HG03280 (cell line): ENCODE results near the gene GPX7.

Experiments used
- ATAC-seq: cut with Tn5 transposase; IDR thresholded peaks from one replicate; pipeline ENCODE4 v1.9.1; 2021; ENCODE audit warnings: mild to moderate bottlenecking, moderate library complexity; ENCODE audit not compliant: unreplicated experiment

Gene GPX7

DNA sequence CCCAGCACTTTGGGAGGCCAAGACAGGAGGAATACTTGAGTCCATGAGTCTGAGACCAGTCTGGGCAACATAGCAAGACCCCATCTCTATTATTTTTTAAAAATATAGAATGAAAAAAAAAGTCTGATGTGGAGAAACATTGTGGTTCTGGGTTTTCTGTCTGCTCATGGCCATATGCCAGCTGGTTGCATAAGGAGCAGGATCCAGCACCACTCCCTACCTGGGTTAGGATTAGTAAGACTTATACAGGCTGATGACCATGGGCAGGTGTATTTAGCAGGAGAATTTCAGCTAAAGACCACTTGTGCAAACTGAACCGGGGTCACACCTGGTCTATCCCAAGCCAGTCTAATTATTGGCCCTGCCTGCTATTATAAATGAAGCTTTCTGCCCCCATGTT is 16.7 kb upstream of the GPX7 start:
- ATAC-seq: no peak

DNA sequence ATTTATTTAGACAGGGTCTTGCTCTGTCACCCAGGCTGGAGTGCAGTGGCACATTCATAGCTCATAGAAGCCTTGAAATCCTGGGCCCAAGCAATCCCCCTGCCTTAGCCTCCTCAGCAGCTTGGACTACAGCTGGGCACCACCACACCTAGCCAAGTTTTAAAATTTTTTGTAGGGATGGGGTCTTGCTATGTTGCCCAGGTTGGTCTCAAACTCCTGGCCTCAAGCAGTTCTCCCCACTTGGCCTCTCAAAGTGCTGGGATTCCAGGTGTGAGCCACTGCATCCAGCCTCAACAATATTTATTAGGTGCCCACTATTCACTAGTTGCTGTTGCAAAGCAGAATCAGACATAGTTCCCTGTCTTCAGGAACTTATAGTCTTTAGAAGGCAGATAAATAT is 14.1 kb upstream of the GPX7 start:
- no peak for ATAC-seq

DNA sequence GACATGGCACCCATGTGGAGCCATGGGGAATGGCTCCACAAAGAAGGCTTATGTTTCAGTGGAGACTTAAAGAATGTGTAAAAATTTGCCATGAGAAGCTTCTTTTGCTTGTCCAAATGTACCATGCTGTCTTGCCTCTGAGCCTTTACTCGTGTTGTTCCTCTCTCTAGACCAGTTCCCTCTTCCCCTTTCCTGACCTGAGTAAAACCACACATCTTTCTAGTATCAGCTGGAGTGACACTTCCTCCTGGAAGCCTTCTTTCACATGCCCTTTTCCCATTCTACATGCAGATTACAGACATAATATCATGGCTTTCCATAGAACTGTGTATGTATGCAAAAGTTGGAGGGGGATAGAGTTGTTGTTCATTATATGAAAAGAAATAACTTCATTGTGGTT is 13.6 kb upstream of the GPX7 start:
- ATAC-seq: no peak

DNA sequence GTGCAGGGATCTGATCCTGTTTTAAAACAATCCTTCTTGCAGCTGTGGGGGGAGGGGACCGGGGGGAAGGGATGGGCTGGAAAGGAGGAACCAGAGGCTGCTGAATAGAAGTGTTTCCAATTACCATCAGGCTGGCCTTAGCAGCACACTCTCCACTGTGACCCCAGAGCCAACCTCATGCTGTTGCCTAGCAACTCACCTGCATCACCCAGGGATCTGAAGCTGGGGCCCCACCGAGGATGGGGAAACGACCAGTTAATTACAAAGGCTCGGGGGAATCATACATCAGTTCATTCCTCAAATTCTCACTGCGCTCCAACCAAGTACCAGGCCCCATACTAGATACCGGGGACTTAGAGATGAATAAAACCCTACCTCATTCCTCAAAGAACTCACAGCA is 11.9 kb upstream of the GPX7 start:
- ATAC-seq: no peak

DNA sequence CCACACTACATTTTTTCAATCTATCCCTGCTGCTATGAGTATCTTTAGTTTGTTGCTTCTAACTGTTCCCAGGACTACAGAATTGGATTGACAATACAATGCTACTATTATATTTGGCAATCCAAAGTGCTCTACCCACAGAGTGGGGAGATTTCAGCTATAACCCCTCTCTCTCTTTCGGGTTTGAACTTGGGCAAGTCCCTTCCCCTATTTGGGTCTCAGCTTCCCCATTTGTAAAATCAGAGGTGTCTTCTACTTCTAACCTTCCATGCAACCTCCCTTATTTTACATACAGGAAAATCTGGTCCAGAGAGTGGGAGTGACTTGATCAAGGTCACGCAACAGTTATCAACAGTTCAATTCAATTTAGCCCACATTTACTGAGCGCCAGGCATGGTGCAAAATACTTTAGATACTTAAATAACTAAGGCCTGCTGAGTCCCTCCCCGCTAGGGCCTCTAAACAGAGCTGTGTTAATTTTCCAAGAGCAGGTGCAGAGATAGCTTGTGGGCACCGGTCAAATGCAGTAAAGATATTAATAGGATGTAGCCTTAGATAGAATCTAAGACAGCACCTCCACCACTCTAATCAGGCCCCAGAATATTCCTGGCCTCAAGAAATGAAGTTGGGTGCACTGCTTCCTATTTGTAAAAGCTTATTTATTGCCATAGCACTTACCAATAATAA is 9.4 kb upstream of the GPX7 start:
- ATAC-seq: no peak

DNA sequence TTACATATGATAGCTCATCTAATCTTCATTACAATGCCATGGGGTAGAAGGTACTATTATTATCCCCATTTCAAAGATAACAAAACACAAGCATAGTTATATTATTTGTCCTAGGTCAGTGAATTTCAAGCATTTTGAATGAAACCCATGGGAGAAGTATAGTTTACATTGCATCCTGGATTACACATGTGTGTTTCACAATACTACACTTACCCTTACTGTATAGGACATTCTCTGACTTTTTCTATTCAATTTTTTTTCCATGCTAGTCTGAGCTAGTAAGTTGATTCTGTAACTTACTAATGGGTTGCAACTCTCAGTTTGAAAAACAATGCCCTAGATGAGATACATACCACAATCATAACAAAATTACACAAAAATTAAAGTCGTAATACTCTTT is 8.7 kb upstream of the GPX7 start:
- ATAC-seq: no peak

DNA sequence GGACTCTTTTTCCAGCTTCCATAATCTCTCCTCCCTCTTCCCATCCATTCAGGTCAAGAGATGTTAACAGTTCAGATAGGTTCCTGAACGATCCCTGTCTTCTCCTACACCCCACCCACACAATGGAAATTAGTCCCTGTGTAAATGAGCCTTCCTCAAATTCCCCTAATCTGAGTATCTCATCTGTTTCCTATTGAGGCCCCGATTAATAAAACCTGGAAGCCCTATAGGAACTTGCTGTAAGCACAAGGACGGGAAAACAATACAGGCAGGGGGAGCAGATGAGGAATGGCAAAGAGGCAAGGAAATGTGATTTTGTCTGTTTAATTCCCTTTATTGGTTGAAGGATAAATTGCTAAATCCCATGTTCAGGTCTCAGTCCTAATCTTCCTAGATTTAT is 7.1 kb upstream of the GPX7 start:
- ATAC-seq: no peak

DNA sequence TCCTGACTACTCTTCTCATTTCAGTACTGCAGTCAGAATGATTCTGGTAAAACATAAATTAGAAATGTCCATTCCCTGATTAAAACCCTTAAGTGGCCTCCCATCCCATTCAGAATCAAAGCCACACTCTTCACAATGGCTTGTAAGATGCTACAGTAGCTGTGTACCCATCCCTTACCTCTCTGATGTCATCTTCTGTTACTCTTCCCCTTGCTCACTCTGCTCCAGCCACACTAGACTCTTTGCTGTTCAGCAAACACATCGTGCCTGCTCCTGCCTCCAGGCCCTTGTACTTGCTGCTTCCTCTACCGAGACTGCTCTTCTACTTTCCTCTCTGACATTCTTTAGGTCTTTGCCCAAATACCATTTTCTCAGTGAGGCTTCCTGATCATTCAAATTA is 4.3 kb upstream of the GPX7 start:
- no peak for ATAC-seq

DNA sequence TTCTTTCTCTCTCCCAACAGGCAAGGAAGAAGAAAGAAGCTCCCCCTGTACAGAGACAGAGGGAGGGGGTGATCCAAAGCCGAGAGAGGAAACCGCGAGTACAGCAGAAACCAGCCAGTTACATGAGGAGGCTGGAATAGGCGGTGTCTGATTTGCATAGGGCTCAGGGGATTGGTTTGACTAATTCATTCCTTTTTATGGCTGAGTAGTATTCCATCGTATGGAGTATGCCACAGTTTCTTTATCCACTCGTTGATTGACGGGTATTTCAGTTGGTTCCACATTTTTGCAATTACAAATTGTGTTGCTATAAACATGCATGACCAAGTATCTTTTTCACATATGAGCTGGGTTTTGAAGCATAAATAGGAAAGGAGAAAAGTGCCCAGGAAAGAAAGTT is 3.4 kb upstream of the GPX7 start:
- no peak for ATAC-seq

DNA sequence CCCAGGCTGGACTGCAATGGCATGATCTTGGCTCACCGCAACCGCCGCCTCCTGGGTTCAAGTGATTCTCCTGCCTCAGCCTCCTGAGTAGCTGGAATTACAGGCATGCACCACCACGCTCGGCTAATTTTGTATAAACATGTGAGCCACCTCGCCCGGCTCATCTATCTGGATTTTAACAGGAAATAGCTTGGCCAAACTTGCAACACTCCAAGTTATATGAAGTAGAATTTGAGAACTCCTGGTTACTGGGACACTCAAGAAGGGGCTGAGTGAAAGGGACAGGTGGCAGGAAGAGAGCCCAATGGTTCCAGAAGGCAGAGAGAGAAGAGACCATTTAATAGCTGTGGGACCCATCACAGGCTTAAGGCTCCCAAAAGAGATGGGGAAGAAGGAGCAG is 2.9 kb upstream of the GPX7 start:
- ATAC-seq: no peak

DNA sequence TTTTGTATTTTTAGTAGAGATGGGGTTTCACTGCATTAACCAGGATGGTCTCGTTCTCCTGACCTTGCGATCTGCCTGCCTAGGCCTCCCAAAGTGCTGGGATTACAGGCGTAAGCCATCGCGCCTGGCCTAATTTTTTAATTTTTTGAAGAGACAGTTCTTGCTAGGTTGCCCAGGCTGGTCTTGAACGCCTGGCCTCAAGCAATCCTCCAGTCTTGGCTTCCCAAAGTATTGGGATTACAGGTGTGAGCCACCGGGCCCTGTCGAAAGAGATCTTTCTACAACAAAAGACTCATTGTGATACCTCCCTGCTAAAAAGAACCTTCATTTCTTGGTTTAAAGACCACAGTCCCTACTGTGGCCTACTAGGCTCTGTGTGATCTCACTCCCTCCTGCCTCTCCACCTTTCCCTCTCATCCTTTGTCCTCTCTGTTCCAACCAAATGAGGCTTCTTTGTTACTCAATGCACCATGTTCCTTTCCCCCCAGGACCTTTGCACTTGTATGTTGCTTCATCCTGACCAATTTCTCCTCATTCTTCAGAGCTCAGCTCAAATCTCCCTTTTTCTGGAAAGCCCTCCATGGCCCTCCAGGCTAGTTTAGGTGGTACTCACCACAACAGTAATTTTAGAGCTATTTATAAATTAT is 1.5 kb upstream of the GPX7 start:
- ATAC-seq: no peak

DNA sequence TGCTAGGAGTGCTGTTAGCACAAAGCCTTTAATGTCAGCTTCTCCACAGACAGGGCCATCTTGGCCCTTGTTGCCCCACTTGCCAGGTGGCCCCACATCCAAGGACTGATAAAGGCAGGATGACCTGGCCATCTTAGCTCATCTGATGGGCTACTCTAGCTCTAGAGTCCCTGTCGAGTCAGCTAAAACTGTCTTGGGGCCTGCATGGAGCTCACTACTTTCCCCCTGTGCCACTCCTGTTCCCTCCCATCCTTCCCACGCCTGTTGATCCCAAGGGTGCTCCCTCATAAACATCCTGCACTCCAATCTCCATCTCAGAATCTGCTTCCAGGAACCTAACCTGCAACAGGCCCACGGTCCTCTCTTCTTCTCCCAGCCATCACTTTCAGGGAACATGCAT is 652 bp upstream of the GPX7 start:
- ATAC-seq: no peak

DNA sequence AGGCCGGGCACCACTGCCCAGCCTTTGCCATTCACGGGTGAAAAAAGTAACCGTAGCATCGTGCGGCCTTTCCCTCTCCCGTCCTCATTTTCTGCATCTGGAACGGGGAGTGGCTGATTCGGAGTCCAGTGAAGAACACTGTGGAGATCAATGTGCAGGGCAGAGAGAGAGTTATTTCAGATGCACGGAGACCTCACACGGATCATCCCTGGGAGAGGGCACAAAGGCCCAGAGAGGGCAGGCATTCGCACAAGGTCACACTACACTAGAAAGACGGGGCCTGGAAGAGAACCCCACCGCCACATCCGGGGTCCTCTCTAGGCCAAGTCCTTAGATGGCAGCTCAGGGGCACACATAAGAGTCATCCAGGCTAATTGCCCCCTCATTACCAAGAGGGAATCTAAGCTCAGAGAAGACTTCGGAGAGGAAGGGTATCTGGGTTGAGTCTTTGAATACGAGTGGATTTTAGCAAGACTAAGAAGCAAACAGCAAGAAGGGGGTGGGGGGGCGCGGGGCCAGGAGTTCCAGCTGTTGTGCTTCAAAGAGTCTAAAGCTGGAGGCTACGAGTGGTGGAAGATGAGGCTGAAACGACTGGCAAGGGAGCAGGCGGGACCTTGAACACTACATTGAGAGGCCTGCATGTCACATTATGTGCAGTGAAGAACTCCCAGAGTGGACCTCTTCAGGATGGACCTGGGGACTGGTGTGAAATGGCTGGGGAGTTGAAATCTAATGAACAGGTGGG is 857 bp downstream of the GPX7 start:
- ATAC-seq: no peak

DNA sequence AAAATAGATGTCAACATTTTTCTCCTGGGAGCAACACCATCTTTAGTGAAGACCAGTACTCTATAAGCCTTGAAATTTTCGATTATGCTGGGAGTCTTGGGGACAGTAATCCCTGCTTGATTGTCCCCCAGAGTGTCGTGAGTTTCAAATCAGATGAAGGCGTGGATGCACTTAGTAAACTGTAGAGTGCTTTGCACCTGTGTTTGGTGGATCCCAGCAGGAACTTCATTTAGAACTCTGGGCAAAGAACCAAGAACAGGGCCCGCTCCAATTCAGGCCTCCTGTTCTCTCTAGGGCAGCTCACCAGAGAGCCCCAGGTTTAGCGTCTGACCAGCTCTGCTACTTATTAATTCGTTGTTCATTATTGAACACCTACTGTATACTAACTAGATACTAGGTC is 1.5 kb downstream of the GPX7 start:
- no peak for ATAC-seq

DNA sequence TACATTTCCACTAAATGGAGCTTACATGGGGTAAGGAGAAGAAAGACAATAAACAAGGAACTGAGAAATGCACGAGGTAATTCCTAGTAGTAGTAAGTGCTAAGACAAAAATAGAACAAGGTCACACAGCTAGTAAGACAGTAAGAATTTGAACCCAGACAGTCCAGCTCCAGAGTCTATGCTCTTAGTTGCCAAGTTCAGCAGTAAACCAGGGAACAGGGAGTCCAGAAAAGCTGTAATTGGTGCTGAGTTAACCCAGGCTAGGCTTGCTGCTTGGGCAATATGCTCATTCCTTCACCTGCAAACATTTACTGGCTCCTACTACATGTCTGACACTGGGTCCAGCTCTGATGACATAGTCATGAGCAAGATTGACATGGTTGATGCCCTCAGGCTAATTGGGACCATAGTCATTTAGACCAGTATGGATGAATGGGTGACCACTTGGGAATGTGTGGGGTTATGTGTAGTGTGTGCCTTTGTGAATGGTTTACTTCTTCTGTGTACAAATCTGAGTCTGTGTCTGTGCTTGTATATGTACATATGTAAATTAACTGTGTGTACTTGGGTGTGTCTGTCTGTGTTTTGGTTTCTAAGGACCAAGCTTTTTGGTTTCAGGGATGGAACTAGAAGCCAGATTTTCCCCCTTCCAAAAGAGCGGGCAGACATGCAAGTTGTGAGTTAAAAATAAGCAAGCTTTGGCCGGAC is 2.0 kb downstream of the GPX7 start:
- ATAC-seq: no peak

DNA sequence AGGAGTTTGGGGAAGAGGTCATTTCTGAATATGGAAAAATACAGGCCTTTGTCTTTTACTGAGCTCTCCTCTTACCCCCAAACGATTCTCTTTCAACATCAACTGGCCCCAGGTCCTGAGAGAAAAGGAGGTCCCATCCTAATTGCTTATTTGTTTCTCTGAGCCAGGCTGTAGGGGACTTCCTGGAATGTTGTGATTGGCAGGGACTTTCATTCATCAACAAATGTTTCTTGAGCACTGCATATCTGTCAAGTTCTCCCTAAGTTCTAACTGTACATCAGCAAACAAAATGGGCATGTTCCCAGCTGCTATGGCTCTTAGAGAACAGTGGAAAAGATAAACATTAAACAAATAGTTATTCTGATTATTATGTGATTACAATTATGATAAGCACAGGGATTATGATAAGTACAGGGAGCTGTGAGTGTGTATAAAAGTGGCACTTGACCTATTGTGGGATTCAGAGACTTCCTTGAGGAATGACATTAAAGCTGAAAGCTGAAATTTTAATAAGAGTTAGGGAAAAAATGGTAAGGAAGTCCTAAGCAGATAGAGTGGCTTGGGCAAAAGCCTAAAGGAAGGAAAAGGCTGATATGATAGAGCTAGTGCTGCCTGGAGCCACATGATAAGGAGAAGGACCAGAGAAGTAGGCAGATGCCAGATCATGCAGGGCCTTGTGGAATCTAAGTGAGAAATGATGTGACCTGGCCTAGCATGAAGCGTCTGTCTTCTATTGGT is 11.6 kb downstream of the GPX7 start:
- no peak for ATAC-seq

DNA sequence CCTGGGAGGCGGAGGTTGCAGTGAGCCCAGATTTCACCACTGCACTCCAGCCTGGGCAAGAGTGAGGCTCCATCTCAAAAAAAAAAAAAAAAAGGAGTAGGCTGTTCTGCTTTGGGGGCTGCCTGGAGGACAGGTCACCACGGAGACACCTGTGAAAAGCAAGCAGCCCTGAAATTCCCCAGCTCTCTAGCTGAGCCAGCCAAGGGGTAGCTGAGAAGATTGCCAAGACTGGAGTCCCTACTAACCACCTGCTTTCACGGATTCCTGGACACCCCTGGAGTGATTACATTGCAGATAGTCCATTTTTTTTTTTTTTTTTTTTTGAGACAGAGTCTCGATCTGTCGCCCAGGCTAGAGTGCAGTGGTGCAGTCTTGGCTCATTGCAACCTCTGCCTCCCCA is 12.5 kb downstream of the GPX7 start:
- no peak for ATAC-seq

DNA sequence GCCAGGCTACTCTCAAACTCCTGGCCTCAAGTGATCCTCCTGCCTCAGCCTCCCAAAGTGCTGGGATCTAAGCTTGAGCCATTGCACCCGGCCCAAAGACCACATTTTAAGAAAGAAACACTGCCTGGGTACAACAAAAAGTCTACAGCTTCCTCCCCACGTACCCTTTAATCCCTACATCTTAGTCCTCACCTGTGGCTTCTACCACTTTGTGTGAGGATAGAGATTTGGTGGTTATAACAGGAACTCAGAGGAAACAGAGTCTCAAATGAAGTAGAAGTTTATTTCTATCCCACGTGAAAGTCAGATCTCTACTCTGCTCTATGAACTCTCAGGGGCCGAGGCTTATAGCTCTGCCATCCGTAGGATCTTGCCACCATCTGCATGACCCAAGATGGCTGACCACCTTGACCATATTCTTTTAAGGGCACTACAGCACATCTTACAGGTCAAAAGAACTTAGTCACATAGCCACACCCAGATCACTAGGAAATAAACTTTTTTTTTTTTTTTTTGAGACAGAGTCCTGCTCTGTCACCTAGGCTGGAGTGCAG is 13.4 kb downstream of the GPX7 start:
- no peak for ATAC-seq

DNA sequence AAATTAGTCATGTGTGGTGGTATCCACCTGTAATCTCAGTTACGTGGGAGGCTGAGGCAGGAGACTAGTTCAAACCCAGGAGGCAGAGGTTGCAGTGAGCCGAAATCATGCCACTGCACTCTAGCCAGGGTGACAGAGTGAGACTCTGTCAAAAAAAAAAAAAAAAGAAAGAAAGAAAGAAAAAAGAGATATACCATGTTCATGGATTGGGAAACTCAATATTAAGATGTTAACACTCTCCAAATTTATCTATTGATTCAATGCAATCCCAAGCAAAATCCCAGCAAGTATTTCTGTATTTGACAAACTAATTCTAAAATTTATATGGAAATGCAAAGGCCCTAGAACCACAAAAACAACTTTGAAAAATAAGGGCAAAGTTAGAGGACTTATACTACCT is 19.8 kb downstream of the GPX7 start:
- no peak for ATAC-seq

DNA sequence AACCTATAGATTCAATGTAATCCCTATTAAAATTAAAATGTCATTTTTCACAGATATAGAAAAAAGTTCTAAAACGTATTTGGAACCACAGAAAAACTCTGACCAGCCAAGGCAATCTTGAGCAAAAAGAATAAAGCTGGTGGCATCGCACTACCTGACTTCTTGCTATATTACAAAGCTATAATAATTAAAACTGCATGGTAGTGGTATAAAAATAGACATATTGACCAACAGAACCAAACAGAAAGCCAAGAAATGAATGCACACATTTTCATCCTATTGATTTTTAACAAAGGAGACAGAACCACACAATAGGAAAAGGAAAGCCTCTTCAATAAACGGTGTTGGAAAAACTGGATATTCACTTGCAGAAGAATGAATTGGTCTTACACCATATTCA is 21.6 kb downstream of the GPX7 start:
- no peak for ATAC-seq

DNA sequence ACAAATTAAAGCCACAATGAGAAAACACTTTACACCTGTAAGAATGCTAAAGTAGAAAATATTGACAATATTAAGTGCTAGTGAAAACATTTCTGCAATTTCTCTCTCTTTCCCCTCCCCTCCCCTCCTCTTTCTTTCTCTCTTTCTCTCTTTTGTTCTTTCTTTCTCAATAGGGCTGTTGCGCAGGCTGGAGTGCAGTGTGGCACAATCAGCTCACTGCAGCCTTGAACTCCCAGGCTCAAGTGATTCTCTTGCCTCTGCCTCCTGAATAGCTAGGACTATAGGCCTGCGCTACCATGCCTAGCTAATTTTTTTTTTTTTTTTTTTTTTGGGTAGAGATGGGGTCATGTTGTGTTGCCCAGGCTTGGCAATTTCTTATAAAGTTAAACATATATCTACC is 24.9 kb downstream of the GPX7 start:
- ATAC-seq: no peak
